ENCODE results near the gene HIPK1. TPM values are rescaled to one million over a fixed set of nuclear protein-coding genes. Genes with fewer than 3 reads are reported as not detected.

Gene HIPK1
- total RNA-seq, 1 experiment from 2014 or later = 40.1 TPM

GRCh38 chr1:113924473-113924872 is 4.7 kb upstream of the HIPK1 start:
- BruUV-seq (replicated peaks) = no TSS peak
- no peak for ATAC-seq
- Histone ChIP-seq H3K27ac (ENCODE audit: low read depth, low read length) (no peak overlapping the region), H3K4me3 (replicated peaks in 1 of 2; ENCODE audit: low read depth in 1 of 2, low read length in 2 of 2) (no peak overlapping the region), H3K4me1 (ENCODE audit: control insufficient read depth in 1 of 2, insufficient read depth in 2 of 2, low read length in 2 of 2) (peaks cover 2 to 15% of the 10 kb centered on the region in 2 experiments; a peak in 2 of 4 replicates), H3K27me3 (ENCODE audit: insufficient read depth, low read length) (no peaks in the 10 kb centered on the region), H3K9me3 (ENCODE audit: control insufficient read depth in 1 of 2, insufficient read depth in 1 of 2, low read depth in 1 of 2, low read length in 2 of 2) (no peaks in the 10 kb centered on the region), H3K9ac (ENCODE audit: low read length) (no peak overlapping the region), H2AFZ (ENCODE audit: low read depth, low read length, poor library complexity, severe bottlenecking) (no peak overlapping the region), H3K9me2 (ENCODE audit: insufficient read depth) (no peaks in the 10 kb centered on the region), H3K4me2 (ENCODE audit: low read length) (no peak overlapping the region), H3K36me3 (ENCODE audit: control insufficient read depth in 1 of 2, insufficient read depth in 2 of 2, low read length in 2 of 2) (no peaks in the 10 kb centered on the region), H3K79me2 (ENCODE audit: insufficient read depth, low read length) (no peaks in the 10 kb centered on the region), H4K20me1 (ENCODE audit: insufficient read depth) (no peaks in the 10 kb centered on the region)
- ChIA-PET RAD21 (ENCODE audit: low non-redundant PET in 1 of 2, low total read pairs in 2 of 2, uncharacterized antibody in 2 of 2, unreplicated experiment in 2 of 2) (no interaction called here), CTCF (no interaction called here), POLR2A (interaction anchor here (0.8 kb wide), 1 partner anchor 20 kb away, joined by 4 read pairs; the partner anchor contains the start of gene AP4B1)
- intact Hi-C loops (cut with micrococcal nuclease) = no loop called here
- TF ChIP-seq TCF7L2 (IDR thresholded peaks at IDR 0.05; ENCODE audit: borderline replicate concordance, extremely low read depth, insufficient read depth, insufficient read length) (no peak), SP1 (IDR thresholded peaks at IDR 0.05; ENCODE audit: low read depth) (no peak), POLR2A (IDR thresholded peaks at IDR 0.05; ENCODE audit: borderline replicate concordance, extremely low read depth, insufficient read depth, insufficient read length) (no peak), EGR1 (IDR thresholded peaks at IDR 0.05; ENCODE audit: low read depth) (no peak), ZFX (IDR thresholded peaks at IDR 0.05) (no peak), EZH2phosphoT487 (IDR thresholded peaks at IDR 0.05; ENCODE audit: borderline replicate concordance) (no peak), CBX3 (IDR thresholded peaks at IDR 0.05; ENCODE audit: low read depth) (no peak), ATF3 (IDR thresholded peaks at IDR 0.05) (no peak), CEBPB (IDR thresholded peaks at IDR 0.05; ENCODE audit: low read depth) (no peak), FOSL1 (IDR thresholded peaks at IDR 0.05; ENCODE audit: low read depth) (no peak), REST (IDR thresholded peaks at IDR 0.05; ENCODE audit: low read depth) (no peak), SIN3A (IDR thresholded peaks at IDR 0.05; ENCODE audit: low read depth) (no peak), YY1 (IDR thresholded peaks at IDR 0.05; ENCODE audit: extremely low read depth, insufficient replicate concordance, low read depth, low read length) (no peak), RAD21 (IDR thresholded peaks at IDR 0.05; ENCODE audit: low read depth) (no peak), JUND (IDR thresholded peaks at IDR 0.05) (no peak)
- DNase-seq (ENCODE audit: low read depth, low spot score) = no peak
